TTC549 (cell line): ENCODE results near the gene ODR4.
"Not testable (repeated sequence)": the region's sequence is repeated elsewhere in the genome, so short reads cannot be mapped to it uniquely, and the experiment has no call there.

Source experiments
- FAIRE-seq: peaks from 2 replicates; lab custom pipeline; 2012; peaks lifted over from hg19 to GRCh38; lab: Jason Lieb, UNC

The ODR4 gene

GRCh38 chr1:186421446-186421845, 45.8 kb downstream of the ODR4 start:
- FAIRE-seq, result no peak

GRCh38 chr1:186424539-186424938, 48.9 kb downstream of the ODR4 start:
- no peak for FAIRE-seq

GRCh38 chr1:186426118-186426517, 50.5 kb downstream of the ODR4 start:
- FAIRE-seq, result no peak

GRCh38 chr1:186429017-186429416, 53.4 kb downstream of the ODR4 start:
- no peak for FAIRE-seq

- no peak for FAIRE-seq
Measured at GRCh38 chr1:186435336-186435735, 59.7 kb downstream of the ODR4 start.

GRCh38 chr1:186438567-186438966, 62.9 kb downstream of the ODR4 start:
- no peak for FAIRE-seq

- no peak for FAIRE-seq
Measured at GRCh38 chr1:186440584-186440983, 64.9 kb downstream of the ODR4 start.

GRCh38 chr1:186442651-186443375, 67.2 kb downstream of the ODR4 start:
- FAIRE-seq, result no peak

- FAIRE-seq, result no peak
Measured at GRCh38 chr1:186443638-186444037, 68.0 kb downstream of the ODR4 start.

GRCh38 chr1:186446152-186446551, 70.5 kb downstream of the ODR4 start:
- no peak for FAIRE-seq

- no peak for FAIRE-seq
Measured at GRCh38 chr1:186454981-186455380, 79.3 kb downstream of the ODR4 start.

GRCh38 chr1:186456729-186457255, 81.2 kb downstream of the ODR4 start:
- FAIRE-seq, result no peak

- FAIRE-seq, result not testable (repeated sequence)
Measured at GRCh38 chr1:186459161-186459560, 83.5 kb downstream of the ODR4 start.

GRCh38 chr1:186461014-186461413, 85.4 kb downstream of the ODR4 start, which contains the start of gene PDC:
PDC (minus strand) TSS chr1:186461114; CDS start chr1:186449459, 11,655 bp downstream.
- no peak for FAIRE-seq

GRCh38 chr1:186463511-186463910, 87.9 kb downstream of the ODR4 start:
- no peak for FAIRE-seq

GRCh38 chr1:186463926-186464325, 88.3 kb downstream of the ODR4 start:
- no peak for FAIRE-seq

- not testable (repeated sequence) for FAIRE-seq
Measured at GRCh38 chr1:186465491-186465890, 89.9 kb downstream of the ODR4 start.

GRCh38 chr1:186465946-186466345, 90.3 kb downstream of the ODR4 start:
- no peak for FAIRE-seq
